HUES64 (cell line): ENCODE results near the gene THOC2.
"Not testable (repeated sequence)": the region's sequence is repeated elsewhere in the genome, so short reads cannot be mapped to it uniquely, and the experiment has no call there.

ENCODE experiments used
- H3K27ac ChIP-seq: 2 replicates; pipeline ENCODE4 v1.7.0; 2013; ENCODE audit warnings: low read depth, low read length, inconsistent platforms
- H3K27me3 ChIP-seq: 2 replicates; pipeline ENCODE4 v1.6.1; 2013; ENCODE audit warnings: mild to moderate bottlenecking, low read length; ENCODE audit not compliant: insufficient read depth
- H3K36me3 ChIP-seq: 2 replicates; pipeline ENCODE4 v1.6.1; 2013; ENCODE audit warnings: mild to moderate bottlenecking, low read length; ENCODE audit not compliant: insufficient read depth
- H3K4me1 ChIP-seq: 2 replicates; pipeline ENCODE4 v1.6.1; 2013; ENCODE audit warnings: mild to moderate bottlenecking, low read length, moderate library complexity; ENCODE audit not compliant: insufficient read depth
- H3K4me3 ChIP-seq: 2 replicates; pipeline ENCODE4 v1.5.1; 2013; ENCODE audit warnings: mild to moderate bottlenecking, low read length, moderate library complexity
- H3K9ac ChIP-seq: 2 replicates; pipeline ENCODE4 v1.6.1; 2013; ENCODE audit warnings: mild to moderate bottlenecking, low read depth, low read length
- H3K9me3 ChIP-seq: 2 replicates; pipeline ENCODE4 v1.6.1; 2013; ENCODE audit warnings: low read depth, low read length; ENCODE audit not compliant: insufficient read depth
- WGBS: fragments of 150-250, 120-280 bp; methylation state at CpG from one replicate; pipeline ENCODE4 v1.1.7; 2013; ENCODE audit warnings: missing lambda C conversion rate; 5-methylcytosine and 5-hydroxymethylcytosine counted together

Gene THOC2

GRCh38 chrX:123610915-123611314 is 121.9 kb downstream of the THOC2 start:
- H3K27ac ChIP-seq: no peak overlapping the region
- H3K4me1 ChIP-seq: no peaks in the 10 kb centered on the region
- peaks cover 59% of the 10 kb centered on the region for H3K36me3 ChIP-seq
- no peak overlapping the region for H3K4me3 ChIP-seq
- 100% methylated on average over 2 of the region's 2 CpGs for WGBS
- no peaks in the 10 kb centered on the region for H3K27me3 ChIP-seq
- H3K9ac ChIP-seq: no peak overlapping the region
- H3K9me3 ChIP-seq: no peaks in the 10 kb centered on the region

GRCh38 chrX:123607806-123608205 is 125.0 kb downstream of the THOC2 start:
- no peak overlapping the region for H3K9ac ChIP-seq
- H3K4me1 ChIP-seq: no peaks in the 10 kb centered on the region
- H3K36me3 ChIP-seq: peaks cover 75% of the 10 kb centered on the region
- no peak overlapping the region for H3K4me3 ChIP-seq
- H3K9me3 ChIP-seq: no peaks in the 10 kb centered on the region
- H3K27ac ChIP-seq: no peak overlapping the region
- no peaks in the 10 kb centered on the region for H3K27me3 ChIP-seq
- 95% methylated on average over 5 of the region's 6 CpGs for WGBS

DNA sequence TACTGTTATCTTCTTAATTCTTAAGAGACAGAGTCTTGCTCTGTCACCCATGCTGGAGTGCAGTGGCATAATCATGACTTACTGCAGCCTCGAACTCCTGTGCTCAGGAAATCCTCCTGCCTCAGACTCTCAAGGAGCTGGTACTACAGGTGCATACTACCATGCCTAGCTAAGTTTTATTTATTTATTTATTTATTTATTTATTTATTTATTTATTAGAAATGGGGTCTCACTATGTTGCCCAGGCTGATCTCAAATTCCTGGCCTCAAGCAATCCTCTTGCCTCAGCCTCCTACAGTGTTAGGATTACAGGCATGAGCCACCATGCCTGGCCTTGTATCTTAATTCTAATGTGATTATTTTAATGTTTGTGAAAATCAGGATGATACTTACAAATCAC is 125.6 kb downstream of the THOC2 start:
- Histone ChIP-seq H3K27ac (no peak overlapping the region), H3K27me3 (no peaks in the 10 kb centered on the region), H3K9ac (no peak overlapping the region), H3K4me1 (no peaks in the 10 kb centered on the region), H3K36me3 (peaks cover 72% of the 10 kb centered on the region), H3K9me3 (no peaks in the 10 kb centered on the region), H3K4me3 (no peak overlapping the region)
- 100% methylated on average over 1 of the region's 1 CpG for WGBS

- no peaks in the 10 kb centered on the region for H3K27me3 ChIP-seq
Observed at GRCh38 chrX:123603491-123603890, 129.4 kb downstream of the THOC2 start.

GRCh38 chrX:123601437-123601836 is 131.4 kb downstream of the THOC2 start:
- no peaks in the 10 kb centered on the region for H3K27me3 ChIP-seq
- H3K36me3 ChIP-seq: peaks cover 43% of the 10 kb centered on the region

More at GRCh38 chrX:123603491-123603890, 129.4 kb downstream of the THOC2 start:
- Histone ChIP-seq H3K4me3 (no peak overlapping the region), H3K9ac (no peak overlapping the region), H3K9me3 (no peaks in the 10 kb centered on the region), H3K36me3 (peaks cover 57% of the 10 kb centered on the region), H3K27ac (no peak overlapping the region), H3K4me1 (no peaks in the 10 kb centered on the region)
- WGBS: 95% methylated on average over 5 of the region's 5 CpGs

GRCh38 chrX:123600181-123600580 is 132.7 kb downstream of the THOC2 start:
- H3K36me3 ChIP-seq: peaks cover 34% of the 10 kb centered on the region
- WGBS: 86% methylated on average over 1 of the region's 2 CpGs
- H3K4me3 ChIP-seq: no peak overlapping the region
- no peaks in the 10 kb centered on the region for H3K9me3 ChIP-seq
- H3K27me3 ChIP-seq: no peaks in the 10 kb centered on the region
- H3K4me1 ChIP-seq: no peaks in the 10 kb centered on the region
- no peak overlapping the region for H3K27ac ChIP-seq
- no peak overlapping the region for H3K9ac ChIP-seq

More at GRCh38 chrX:123601437-123601836, 131.4 kb downstream of the THOC2 start:
- H3K4me1 ChIP-seq: no peaks in the 10 kb centered on the region
- no peak overlapping the region for H3K27ac ChIP-seq
- no peaks in the 10 kb centered on the region for H3K9me3 ChIP-seq
- WGBS: 100% methylated on average over 1 of the region's 3 CpGs
- no peak overlapping the region for H3K4me3 ChIP-seq
- H3K9ac ChIP-seq: no peak overlapping the region

DNA sequence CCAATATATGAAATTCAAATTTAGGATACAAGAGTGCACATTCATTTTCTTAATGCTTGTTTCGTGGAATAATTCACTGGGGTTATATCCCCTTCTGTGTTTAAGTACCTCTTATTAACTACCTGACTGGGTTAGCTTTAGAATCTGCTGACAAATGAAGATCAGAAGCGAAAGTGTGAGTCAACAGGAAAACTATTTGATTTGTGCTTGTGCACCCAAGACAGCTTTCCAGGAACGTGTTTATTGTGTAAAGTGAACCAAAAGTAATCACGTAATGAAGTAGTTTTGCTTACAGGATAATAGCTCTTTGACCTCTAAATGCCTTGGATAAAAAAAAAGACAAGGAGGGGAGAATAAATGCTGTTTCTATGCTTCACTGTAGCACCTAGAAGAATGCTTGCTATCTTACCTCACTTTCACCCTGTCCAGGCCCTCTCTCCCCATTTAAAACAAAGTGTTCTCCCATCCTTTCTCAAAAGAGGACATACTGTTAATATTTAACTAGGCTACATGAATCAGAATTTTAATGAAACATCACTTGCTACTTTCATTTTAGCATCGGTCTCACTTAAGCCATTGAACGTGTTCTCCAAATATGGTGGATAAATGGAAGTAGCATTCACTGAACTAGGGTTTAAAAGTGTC is 141.9 kb downstream of the THOC2 start:
- Histone ChIP-seq H3K36me3 (no peaks in the 10 kb centered on the region), H3K9me3 (no peaks in the 10 kb centered on the region), H3K27me3 (no peaks in the 10 kb centered on the region), H3K4me1 (no peaks in the 10 kb centered on the region), H3K9ac (no peak overlapping the region), H3K4me3 (no peak overlapping the region), H3K27ac (no peak overlapping the region)
- 88% methylated on average over 4 of the region's 6 CpGs for WGBS

- Histone ChIP-seq H3K27ac (no peak overlapping the region), H3K9me3 (no peaks in the 10 kb centered on the region), H3K4me1 (no peaks in the 10 kb centered on the region), H3K9ac (no peak overlapping the region), H3K36me3 (no peaks in the 10 kb centered on the region), H3K27me3 (no peaks in the 10 kb centered on the region), H3K4me3 (no peak overlapping the region)
- WGBS: 95% methylated on average over 3 of the region's 3 CpGs
Observed at GRCh38 chrX:123588723-123589122, 144.1 kb downstream of the THOC2 start.

- Histone ChIP-seq H3K4me1 (peaks cover 20% of the 10 kb centered on the region; the same call in 1 of the 2 replicates), H3K36me3 (no peaks in the 10 kb centered on the region), H3K27me3 (no peaks in the 10 kb centered on the region), H3K4me3 (no peak overlapping the region), H3K9ac (no peak overlapping the region), H3K9me3 (no peaks in the 10 kb centered on the region), H3K27ac (peak overlapping the region; percentile 88; the same call in 1 of the 2 replicates)
- WGBS: no CpG with 5 or more reads among the region's 1 CpG
Observed at GRCh38 chrX:123581586-123581985, 151.3 kb downstream of the THOC2 start.

DNA sequence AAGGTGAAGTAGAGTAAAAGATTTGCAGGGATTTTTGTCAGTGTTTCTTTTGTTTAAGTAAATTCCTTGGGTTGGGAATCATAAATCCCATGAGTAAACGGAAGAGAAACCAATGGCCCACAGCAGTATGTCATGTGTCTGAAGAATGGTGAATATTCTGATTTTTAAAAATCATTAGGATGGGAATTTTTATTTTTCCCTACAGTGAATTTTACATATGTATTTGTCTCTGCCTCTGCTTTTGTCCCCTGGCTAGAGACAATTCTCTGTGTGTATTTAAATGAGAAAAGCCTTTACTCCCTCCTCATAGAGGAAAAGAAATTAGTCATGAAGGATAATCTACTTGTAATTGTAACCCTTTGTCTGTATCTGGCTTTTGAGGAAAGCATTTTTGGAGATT is 152.1 kb downstream of the THOC2 start:
- Histone ChIP-seq H3K4me3 (no peak overlapping the region), H3K4me1 (peaks cover 20% of the 10 kb centered on the region; the same call in 1 of the 2 replicates), H3K9me3 (no peaks in the 10 kb centered on the region), H3K27me3 (no peaks in the 10 kb centered on the region), H3K9ac (peak overlapping the region; percentile 26; the same call in 1 of the 2 replicates), H3K36me3 (no peaks in the 10 kb centered on the region), H3K27ac (peak overlapping the region; percentile 88)
- 20% methylated on average over 1 of the region's 1 CpG for WGBS

DNA sequence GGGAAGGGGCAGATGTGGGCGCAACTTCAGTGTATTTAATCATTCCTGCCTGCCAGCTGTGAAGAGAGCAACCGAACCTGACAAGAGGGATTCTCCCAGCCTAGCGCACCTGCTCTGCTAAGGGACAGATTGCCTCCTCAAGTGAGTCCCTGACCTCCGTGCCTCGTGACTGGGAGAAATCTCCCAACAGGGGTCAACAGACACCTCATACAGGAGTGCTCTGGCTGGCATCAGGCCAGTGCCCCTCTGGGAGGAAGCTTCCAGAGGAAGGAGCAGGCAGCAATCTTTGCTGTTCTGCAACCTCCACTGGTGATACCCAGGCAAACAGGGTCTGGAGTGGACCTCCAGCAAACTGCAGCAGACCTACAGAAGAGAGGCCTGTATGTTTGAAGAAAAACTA is 158.8 kb downstream of the THOC2 start:
- not testable (repeated sequence) for H3K36me3 ChIP-seq, H3K4me3 ChIP-seq, H3K9ac ChIP-seq, H3K27ac ChIP-seq, H3K27me3 ChIP-seq, H3K9me3 ChIP-seq, H3K4me1 ChIP-seq
- 86% methylated on average over 5 of the region's 5 CpGs for WGBS
